Activated naive CD4-positive, alpha-beta T cell treated with anti-CD3 and anti-CD28 coated beads, Interleukin-2, amount 50 U/mL, for 72 hours (primary cell): ENCODE data around the gene NR3C1. TPM values are rescaled to one million over a fixed set of nuclear protein-coding genes. Genes with fewer than 3 reads are reported as not detected.
A peak's percentile ranks its signal among the peaks of the same experiment; 100 is the strongest.

ENCODE experiments used
- ATAC-seq, 2 donors: fragments of 150-1000 bp; cut with Tn5 transposase; 2 replicates each; pipeline ENCODE4 v1.10.0; 2021; ENCODE audit warnings: mild to moderate bottlenecking in 2 of 2, moderate library complexity in 2 of 2
- DNase-seq, 2 donors: peaks; one replicate each; pipeline ENCODE4 v3.0.0; 2021 to 2022; ENCODE audit warnings: low spot score in 2 of 2
- H3K27ac Mint-ChIP-seq, 2 donors: one replicate each; pipeline ENCODE4 v1.8.0; 2022; ENCODE audit warnings: mild to moderate bottlenecking in 2 of 2, mixed read lengths in 2 of 2
- H3K36me3 Mint-ChIP-seq, 2 donors: one replicate each; pipeline ENCODE4 v1.8.0; 2022; ENCODE audit warnings: mixed read lengths in 2 of 2
- H3K9me3 Mint-ChIP-seq, 2 donors: one replicate each; pipeline ENCODE4 v1.8.0; 2022; ENCODE audit warnings: mixed read lengths in 2 of 2
- total RNA-seq, 2 donors: library from RNA; stranded (reverse); gene quantifications; one replicate each; pipeline ENCODE4 v1.2.3, GENCODE V29; 2022

NR3C1 gene
- total RNA-seq, 2 donors from 2014 or later, result 39.5 to 43.6 TPM

DNA sequence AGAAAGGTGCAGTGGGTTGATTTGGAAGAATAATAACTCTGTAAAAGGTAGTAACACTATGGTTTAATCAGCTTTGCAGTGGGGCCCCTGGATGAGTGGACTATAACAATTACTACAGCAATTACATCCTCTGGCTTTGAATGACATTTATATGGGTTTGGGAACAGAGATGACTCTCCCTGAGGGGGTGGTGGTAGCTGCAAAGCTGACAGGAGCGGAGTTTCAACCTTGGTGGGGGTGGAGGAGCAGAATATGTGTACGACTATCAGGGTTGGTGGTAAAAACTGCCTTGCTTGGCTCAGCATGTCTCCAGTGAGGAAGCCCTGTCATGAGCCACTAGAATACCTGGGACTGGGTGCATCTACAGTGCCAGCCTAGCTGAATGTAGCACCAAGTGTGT is 28.3 kb upstream of the NR3C1 start:
- ATAC-seq (peak; percentile 58 to 70), DNase-seq (no peak)
- Mint-ChIP-seq H3K27ac (no peak overlapping the region), H3K9me3 (peaks cover 0 to 4% of the 10 kb centered on the region in 2 donors), H3K36me3 (peaks cover 0 to 5% of the 10 kb centered on the region in 2 donors)

DNA sequence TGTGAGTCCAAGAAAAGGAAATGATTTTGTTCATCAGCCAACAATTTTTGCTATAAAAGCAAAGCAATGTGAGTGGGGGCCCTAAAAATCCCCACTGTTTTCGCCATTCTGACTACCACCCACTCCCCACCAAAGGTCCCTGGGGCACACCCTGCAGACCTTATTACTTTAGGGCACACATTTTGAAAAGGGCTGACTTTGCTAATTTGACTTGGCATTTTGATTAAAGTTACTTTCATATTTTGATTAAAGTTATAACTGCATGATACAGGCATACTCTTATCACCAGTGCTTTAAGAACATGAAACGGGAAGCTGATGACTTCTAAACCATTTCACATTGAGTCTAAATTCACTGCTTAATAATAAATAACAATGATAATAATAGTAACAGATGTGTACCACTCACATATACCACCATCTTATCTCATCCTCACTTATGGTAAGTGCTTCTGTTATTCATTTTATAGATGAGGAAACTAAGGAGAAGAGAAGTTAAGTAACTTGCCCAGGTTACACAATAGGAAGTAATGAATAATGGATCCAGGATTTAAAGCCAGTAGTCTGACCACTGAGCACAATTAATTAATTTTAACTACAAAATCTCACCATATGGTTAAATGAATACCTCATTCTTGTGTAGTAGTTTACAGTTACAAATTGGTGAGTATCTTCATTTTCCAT is 25.4 kb upstream of the NR3C1 start:
- H3K27ac Mint-ChIP-seq, result no peak overlapping the region
- ATAC-seq, result no peak
- H3K36me3 Mint-ChIP-seq, result peaks cover 0 to 5% of the 10 kb centered on the region in 2 donors
- no peak for DNase-seq
- peaks cover 4% of the 10 kb centered on the region in 2 donors for H3K9me3 Mint-ChIP-seq

GRCh38 chr5:143428155-143428554 is 24.7 kb upstream of the NR3C1 start:
- DNase-seq (no peak), ATAC-seq (no peak)
- no peak overlapping the region for H3K27ac Mint-ChIP-seq
- peaks cover 4% of the 10 kb centered on the region in 2 donors for H3K9me3 Mint-ChIP-seq
- H3K36me3 Mint-ChIP-seq, result peaks cover 0 to 5% of the 10 kb centered on the region in 2 donors

GRCh38 chr5:143427122-143427735 is 23.7 kb upstream of the NR3C1 start:
- peaks cover 0 to 5% of the 10 kb centered on the region in 2 donors for H3K36me3 Mint-ChIP-seq
- peak in 1 of 2 donors; percentile 62 for ATAC-seq
- peaks cover 4% of the 10 kb centered on the region in 2 donors for H3K9me3 Mint-ChIP-seq
- H3K27ac Mint-ChIP-seq, result no peak overlapping the region
- no peak for DNase-seq

DNA sequence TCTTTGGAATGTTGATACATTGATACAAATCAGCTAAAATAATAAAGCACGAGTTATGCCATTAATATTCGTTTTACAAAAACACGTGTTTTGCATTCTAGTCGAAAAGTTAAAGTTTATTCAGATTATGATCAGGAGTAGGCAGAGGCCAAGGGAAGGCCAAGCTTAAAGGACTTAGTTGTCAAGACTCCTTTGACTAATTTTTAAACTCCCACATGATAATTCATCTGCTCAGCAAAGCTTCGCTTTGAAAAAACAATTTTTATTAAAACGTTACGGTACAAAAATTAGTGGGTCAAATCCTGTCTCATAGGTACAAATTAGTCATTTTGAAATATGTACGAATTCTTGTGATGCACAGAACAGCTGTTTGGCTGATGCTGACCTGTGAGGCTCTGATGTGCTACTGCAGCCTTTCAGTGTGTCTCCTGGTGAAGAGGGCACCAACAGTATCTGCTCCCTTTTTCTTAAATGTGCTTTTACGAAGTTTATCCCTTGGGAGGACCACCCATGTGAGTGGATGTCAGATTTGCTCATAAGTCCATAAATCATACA is 23.0 kb upstream of the NR3C1 start:
- peaks cover 0 to 5% of the 10 kb centered on the region in 2 donors for H3K36me3 Mint-ChIP-seq
- no peak for DNase-seq
- ATAC-seq, result no peak
- peaks cover 4% of the 10 kb centered on the region in 2 donors for H3K9me3 Mint-ChIP-seq
- no peak overlapping the region for H3K27ac Mint-ChIP-seq

DNA sequence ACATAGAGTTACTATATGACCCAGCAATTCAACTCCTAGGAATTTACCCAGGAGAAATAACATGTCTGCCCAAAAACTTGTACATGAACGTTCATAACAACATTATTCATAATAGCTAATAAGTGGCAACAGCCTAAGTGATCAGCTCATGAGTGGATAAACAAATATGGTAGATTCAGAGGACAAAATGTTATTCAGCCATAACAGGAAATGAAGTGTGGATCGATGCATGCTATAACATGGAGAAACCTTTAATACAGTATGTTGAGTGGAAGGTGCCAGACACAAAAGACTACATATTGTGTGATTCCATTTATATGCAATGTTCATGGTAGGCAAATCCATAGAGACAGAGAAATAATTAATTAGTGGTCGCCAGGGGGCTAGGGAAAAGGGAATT is 22.3 kb upstream of the NR3C1 start:
- Mint-ChIP-seq H3K9me3 (peaks cover 1 to 4% of the 10 kb centered on the region in 2 donors), H3K36me3 (peaks cover 0 to 5% of the 10 kb centered on the region in 2 donors), H3K27ac (no peak overlapping the region)
- ATAC-seq (no peak), DNase-seq (no peak)

- ATAC-seq, result peak; percentile 33 to 35
- Mint-ChIP-seq H3K9me3 (no peaks in the 10 kb centered on the region), H3K27ac (peak overlapping the region in 1 of 2 donors; percentile 44)
Measured at GRCh38 chr5:143418140-143418866, 14.8 kb upstream of the NR3C1 start.

DNA sequence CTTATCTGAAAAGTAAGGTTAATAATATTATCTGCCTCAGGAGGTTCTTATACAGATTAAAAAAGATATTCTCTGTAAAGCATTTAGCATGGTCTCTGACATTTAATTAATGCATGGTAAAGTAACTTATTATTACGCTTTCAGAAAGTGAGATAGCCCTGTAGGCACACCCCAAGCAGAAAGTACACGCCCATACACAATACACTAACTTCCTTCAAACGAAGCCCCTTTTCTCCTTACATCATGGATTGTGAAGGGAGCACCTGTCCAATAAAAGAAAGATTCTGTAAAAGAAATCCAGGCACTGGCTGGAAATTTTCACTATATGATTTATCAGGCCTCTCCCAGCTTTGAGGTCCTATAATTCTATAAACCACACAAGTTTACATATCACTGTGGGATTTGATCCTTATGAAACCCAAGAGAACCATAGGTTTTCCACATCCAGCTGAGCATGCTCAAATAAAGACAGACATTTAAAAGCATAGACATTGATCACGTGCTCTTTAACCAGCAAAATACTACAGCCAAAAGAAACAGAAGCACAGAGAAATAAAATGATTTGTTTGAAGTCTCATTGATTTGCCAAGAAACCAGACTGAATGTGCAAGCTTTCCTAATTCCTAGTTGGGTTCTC is 14.1 kb upstream of the NR3C1 start:
- H3K27ac Mint-ChIP-seq, result no peak overlapping the region
- H3K9me3 Mint-ChIP-seq, result no peaks in the 10 kb centered on the region

More at GRCh38 chr5:143418140-143418866, 14.8 kb upstream of the NR3C1 start:
- no peaks in the 10 kb centered on the region for H3K36me3 Mint-ChIP-seq
- no peak for DNase-seq

DNA sequence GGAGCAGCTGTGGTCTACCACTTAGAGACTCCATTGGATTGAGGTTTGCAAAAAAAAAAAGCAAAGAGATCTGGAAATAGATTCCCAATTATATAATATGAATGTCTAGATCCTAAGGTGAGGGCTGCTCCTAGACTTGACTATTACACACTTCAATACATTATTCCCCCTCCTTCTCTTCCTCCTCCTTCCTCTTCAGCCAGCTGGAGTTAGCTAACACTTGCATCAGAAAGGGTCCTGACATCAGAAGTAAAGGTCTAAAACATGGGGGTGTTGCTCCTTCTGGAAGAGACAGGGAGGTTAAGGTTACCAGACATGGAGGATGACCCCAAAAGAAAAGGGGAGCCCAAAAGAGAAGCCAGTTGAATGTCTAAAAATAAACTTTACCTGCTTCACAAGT is 12.9 kb upstream of the NR3C1 start:
- Mint-ChIP-seq H3K36me3 (no peaks in the 10 kb centered on the region), H3K27ac (no peak overlapping the region), H3K9me3 (no peaks in the 10 kb centered on the region)
- ATAC-seq, result no peak
- no peak for DNase-seq

More for the DNA sequence above, 14.1 kb upstream of the NR3C1 start:
- H3K36me3 Mint-ChIP-seq, result no peaks in the 10 kb centered on the region
- DNase-seq (no peak), ATAC-seq (no peak)

DNA sequence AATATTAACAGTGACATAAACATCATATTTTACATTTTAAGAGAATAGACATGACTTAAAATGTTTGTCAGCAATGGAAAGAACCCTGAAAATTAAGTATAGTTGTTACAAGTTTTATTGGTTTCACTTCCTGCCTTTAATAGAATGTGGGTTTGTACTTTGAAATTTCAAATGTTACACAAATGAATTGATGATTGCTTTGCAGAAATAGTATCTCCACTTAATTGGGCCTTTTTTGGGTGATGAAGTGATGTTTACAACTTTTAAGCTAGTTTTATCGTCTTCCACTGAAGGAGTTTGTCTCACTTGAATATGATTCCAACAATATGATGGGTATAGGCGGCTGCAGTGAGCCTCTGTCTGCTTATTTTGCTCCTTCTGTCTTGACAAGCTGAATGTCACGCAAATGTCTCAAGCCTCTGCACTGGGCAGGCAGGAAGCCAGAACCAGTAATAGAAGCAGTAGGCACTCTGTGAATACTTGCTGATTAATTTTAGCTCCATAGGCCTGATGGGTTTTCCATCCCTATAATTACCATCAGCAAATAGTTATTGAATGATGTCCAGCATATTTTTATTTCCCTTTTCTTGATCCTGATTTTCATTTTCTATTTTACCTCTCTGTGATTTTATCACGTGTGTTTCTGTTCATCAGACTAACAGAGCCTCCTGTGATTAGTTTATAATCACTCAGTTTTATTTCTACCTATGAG is 10.6 kb upstream of the NR3C1 start:
- no peak for ATAC-seq

GRCh38 chr5:143412661-143413342 is 9.3 kb upstream of the NR3C1 start:
- no peak for DNase-seq
- Mint-ChIP-seq H3K9me3 (no peaks in the 10 kb centered on the region), H3K36me3 (no peaks in the 10 kb centered on the region), H3K27ac (no peak overlapping the region)
- no peak for ATAC-seq

More for the DNA sequence above, 10.6 kb upstream of the NR3C1 start:
- Mint-ChIP-seq H3K27ac (no peak overlapping the region), H3K36me3 (no peaks in the 10 kb centered on the region), H3K9me3 (no peaks in the 10 kb centered on the region)
- no peak for DNase-seq

DNA sequence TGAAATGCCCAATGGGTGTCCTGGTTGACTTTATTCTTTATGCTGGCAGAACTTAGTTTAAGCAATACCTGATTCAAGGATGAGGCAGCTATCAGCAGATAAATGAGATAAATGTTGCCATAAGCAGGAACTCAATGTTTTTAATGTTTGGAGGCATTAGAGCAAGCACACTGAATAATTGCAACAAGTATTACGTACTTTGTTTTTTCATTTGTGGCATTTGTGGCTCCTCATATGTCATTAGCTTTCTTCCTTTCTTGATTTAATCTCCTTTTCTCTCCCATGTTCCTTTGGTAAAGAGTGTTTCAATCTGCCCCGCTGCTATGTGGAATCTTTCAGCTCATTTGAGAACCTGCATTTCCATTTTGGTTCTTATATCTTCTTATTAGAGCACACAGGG is 6.4 kb upstream of the NR3C1 start:
- H3K9me3 Mint-ChIP-seq, result no peaks in the 10 kb centered on the region
- ATAC-seq (no peak), DNase-seq (no peak)
- H3K27ac Mint-ChIP-seq, result no peak overlapping the region
- H3K36me3 Mint-ChIP-seq, result peaks cover 14 to 22% of the 10 kb centered on the region in 2 donors

- Mint-ChIP-seq H3K36me3 (peaks cover 20 to 24% of the 10 kb centered on the region in 2 donors), H3K27ac (peak overlapping the region; percentile 15 to 99), H3K9me3 (no peaks in the 10 kb centered on the region)
- no peak for DNase-seq
- ATAC-seq, result no peak
Measured at GRCh38 chr5:143406408-143406807, 2.9 kb upstream of the NR3C1 start.

GRCh38 chr5:143405849-143406098 is 2.3 kb upstream of the NR3C1 start:
- Mint-ChIP-seq H3K27ac (peak overlapping the region; percentile 98 to 99), H3K36me3 (peaks cover 21 to 31% of the 10 kb centered on the region in 2 donors), H3K9me3 (no peaks in the 10 kb centered on the region)
- ATAC-seq (no peak), DNase-seq (no peak)

GRCh38 chr5:143405063-143405848 is 1.8 kb upstream of the NR3C1 start:
- Mint-ChIP-seq H3K27ac (peak overlapping the region; percentile 98 to 99), H3K9me3 (no peaks in the 10 kb centered on the region), H3K36me3 (peaks cover 26 to 36% of the 10 kb centered on the region in 2 donors)
- peak; percentile 50 to 51 for ATAC-seq
- peak; percentile 85 to 90 for DNase-seq
